GM19455 (cell line): ENCODE data around the gene NXPH1.
A peak's percentile ranks its signal among the peaks of the same experiment; 100 is the strongest.

Experiments
- ATAC-seq: cut with Tn5 transposase; IDR thresholded peaks from one replicate; pipeline ENCODE4 v1.9.1; 2021; ENCODE audit not compliant: unreplicated experiment

NXPH1 gene

GRCh38 chr7:8433477-8434289 is at the start of gene NXPH1:
Gene NXPH1, plus strand, starts transcription at chr7:8433609.
- ATAC-seq = no peak

GRCh38 chr7:8384901-8385300 is 48.5 kb upstream of the NXPH1 start:
- ATAC-seq = no peak

GRCh38 chr7:8386926-8387550 is 46.4 kb upstream of the NXPH1 start:
- peak; percentile 82 for ATAC-seq

GRCh38 chr7:8387551-8388256 is 45.7 kb upstream of the NXPH1 start:
- peak; percentile 68 for ATAC-seq

- no peak for ATAC-seq
These were observed 45.2 kb upstream of the NXPH1 start for GRCh38 chr7:8388257-8388625.

- no peak for ATAC-seq
These were observed 43.7 kb upstream of the NXPH1 start for GRCh38 chr7:8389593-8390261.

GRCh38 chr7:8390262-8390626 is 43.2 kb upstream of the NXPH1 start:
- ATAC-seq = no peak

GRCh38 chr7:8391353-8392062 is 41.9 kb upstream of the NXPH1 start:
- ATAC-seq = peak; percentile 42

- no peak for ATAC-seq
These were observed 37.1 kb upstream of the NXPH1 start for GRCh38 chr7:8396294-8396693.

- ATAC-seq = no peak
These were observed 24.5 kb upstream of the NXPH1 start for GRCh38 chr7:8408871-8409270.

GRCh38 chr7:8411103-8411502 is 22.3 kb upstream of the NXPH1 start:
- ATAC-seq = no peak

- peak; percentile 54 for ATAC-seq
These were observed 19.8 kb upstream of the NXPH1 start for GRCh38 chr7:8413600-8413999.

GRCh38 chr7:8418629-8419245 is 14.7 kb upstream of the NXPH1 start:
- ATAC-seq = peak; percentile 91

GRCh38 chr7:8422177-8422576 is 11.2 kb upstream of the NXPH1 start:
- no peak for ATAC-seq

GRCh38 chr7:8423057-8423456 is 10.4 kb upstream of the NXPH1 start:
- no peak for ATAC-seq

- ATAC-seq = no peak
These were observed 8.2 kb upstream of the NXPH1 start for GRCh38 chr7:8425223-8425622.

- ATAC-seq = no peak
These were observed 2.8 kb upstream of the NXPH1 start for GRCh38 chr7:8430643-8431042.

- no peak for ATAC-seq
These were observed 1.0 kb downstream of the NXPH1 start for GRCh38 chr7:8434290-8435002.

- ATAC-seq = no peak
These were observed 1.7 kb downstream of the NXPH1 start for GRCh38 chr7:8435095-8435494.
